Measurements from ENCODE around the gene FTSJ3. TPM values are rescaled to one million over a fixed set of nuclear protein-coding genes. Genes with fewer than 3 reads are reported as not detected.

The FTSJ3 gene
- total RNA-seq, 2 donors from 2014 or later = 47.0 to 55.8 TPM

DNA sequence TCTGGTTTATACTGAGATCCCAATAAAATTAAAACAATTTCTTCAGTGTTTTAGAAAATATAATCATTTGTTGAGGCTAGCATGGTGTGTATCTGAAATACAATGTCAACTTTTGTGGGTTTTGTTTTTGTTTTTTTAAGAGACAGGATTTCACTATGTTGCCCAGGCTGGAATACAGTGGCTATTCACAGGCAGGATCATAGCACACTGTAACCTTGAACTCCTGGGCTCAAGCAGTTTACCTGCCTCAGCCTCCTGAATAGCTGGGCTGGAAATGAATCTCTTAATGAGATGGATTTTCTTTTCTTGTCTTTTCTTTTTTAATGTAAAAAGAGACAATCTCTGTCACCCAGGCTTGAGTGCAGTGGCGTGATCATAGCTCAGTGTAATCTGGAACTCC is 41.3 kb downstream of the FTSJ3 start:
- no peak overlapping the region for H3K27ac Mint-ChIP-seq

DNA sequence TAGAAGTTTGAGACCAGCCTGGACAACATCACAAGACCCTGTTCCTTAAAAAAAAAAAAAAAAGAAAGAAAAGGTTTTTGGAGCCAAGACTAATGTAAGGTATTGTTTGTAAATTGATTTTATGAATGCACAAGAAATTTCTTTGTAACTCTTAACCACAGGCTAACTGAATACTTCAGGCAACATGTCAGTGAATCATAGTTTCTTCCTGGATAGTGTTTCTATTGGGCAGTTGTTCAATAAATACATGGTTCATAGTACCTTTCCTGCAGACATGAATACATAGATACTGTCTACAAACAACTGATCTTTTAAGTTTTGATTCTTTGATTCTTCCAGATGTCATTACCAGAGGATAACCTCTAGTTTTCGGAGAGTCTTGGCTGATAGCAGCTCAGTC is 41.9 kb downstream of the FTSJ3 start:
- DNase-seq (ENCODE audit: low spot score in 2 of 2) (no peak), ATAC-seq (no peak)
- Mint-ChIP-seq H3K9me3 (no peaks in the 10 kb centered on the region), H3K36me3 (no peaks in the 10 kb centered on the region), H3K27ac (no peak overlapping the region)

More for the DNA sequence above, 41.3 kb downstream of the FTSJ3 start:
- H3K9me3 Mint-ChIP-seq = no peaks in the 10 kb centered on the region
- H3K36me3 Mint-ChIP-seq = no peaks in the 10 kb centered on the region
- DNase-seq (ENCODE audit: low spot score in 2 of 2) (no peak), ATAC-seq (no peak)

DNA sequence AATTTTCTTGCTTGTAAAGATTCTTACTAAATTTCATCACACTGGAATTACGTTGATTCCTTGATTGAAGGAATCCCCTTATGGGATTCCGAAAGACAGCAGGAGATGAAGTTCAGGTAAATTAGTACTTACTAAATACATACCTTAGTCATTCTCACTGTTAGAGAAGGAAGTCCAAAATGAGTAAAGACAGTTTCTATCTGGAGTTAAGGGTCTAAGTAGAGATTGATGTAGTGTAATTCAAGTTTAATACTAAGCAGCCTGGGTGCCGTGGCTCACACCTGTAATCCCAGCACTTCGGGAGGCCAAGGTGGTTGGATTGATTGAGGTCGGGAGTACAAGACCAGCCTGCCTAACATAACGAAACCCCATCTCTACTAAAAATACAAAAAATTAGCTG is 43.9 kb downstream of the FTSJ3 start:
- ATAC-seq (peak in 1 of 2 donors; percentile 83), DNase-seq (ENCODE audit: low spot score in 2 of 2) (no peak)
- Mint-ChIP-seq H3K27ac (peak overlapping the region; percentile 27 to 91), H3K36me3 (no peaks in the 10 kb centered on the region), H3K9me3 (no peaks in the 10 kb centered on the region)

DNA sequence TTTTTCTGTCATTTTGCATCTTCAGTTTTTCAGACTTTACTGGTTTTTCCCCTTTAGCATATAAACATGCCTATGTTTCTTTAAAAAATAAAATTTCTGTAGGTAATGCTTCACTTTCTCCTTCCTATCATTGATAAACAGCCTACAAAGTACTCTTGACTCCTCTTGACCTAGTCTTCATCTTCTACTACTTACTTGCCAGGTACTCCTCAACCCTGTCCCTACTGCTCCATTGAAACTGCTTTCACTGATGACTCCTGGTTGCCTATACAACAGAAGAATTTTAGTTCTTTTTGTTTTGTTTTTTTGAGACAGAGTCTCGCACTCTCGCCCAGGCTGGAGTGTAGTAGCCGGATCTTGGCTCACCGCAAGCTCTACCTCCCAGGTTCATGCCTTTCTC is 46.5 kb downstream of the FTSJ3 start:
- no peaks in the 10 kb centered on the region for H3K9me3 Mint-ChIP-seq
- ATAC-seq = no peak
- no peak overlapping the region for H3K27ac Mint-ChIP-seq
- peaks cover 6% of the 10 kb centered on the region in 2 donors for H3K36me3 Mint-ChIP-seq
- no peak for DNase-seq (ENCODE audit: low spot score in 2 of 2)

DNA sequence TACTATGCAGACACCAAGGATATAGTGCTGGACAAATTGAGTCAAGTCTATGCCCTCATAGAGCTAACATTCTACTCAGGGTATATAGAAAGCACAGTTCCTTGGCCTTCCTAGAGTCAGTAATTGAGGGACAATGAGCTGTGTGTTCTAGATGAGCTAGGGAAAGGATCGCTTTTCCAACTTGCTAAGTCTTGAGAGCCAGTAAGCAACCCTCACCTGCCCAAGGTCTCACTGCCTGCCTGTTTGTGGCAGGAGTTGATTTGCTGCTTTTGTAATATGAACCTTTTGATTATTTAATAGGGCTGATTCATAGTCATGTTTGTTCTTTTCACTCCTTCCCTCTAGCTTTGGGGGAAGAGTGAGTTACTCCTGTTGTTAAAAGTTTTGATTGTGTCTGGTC is 47.0 kb downstream of the FTSJ3 start:
- ATAC-seq (no peak), DNase-seq (ENCODE audit: low spot score in 2 of 2) (no peak)
- no peaks in the 10 kb centered on the region for H3K9me3 Mint-ChIP-seq
- H3K27ac Mint-ChIP-seq = peak overlapping the region; percentile 13 to 47
- H3K36me3 Mint-ChIP-seq = peaks cover 6 to 8% of the 10 kb centered on the region in 2 donors

DNA sequence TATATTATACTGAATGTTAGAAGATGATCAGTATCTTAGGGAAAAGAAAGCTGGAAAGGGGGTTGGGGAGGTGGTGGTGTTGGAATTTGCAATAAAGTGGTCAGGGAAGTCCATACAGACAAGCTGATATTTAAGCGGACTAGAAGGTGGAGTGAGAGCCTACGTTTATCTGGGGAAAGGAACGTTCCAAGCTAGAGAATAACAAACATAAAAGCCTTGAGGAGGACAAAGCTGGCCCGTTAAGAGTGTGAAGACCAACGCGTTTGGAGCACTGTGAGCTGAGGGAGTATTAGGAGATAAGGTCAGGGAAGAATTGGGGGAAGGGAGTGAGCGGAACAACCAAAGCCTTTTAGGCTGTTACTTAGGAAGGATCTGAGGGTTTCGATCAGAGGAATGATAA is 52.0 kb downstream of the FTSJ3 start:
- H3K9me3 Mint-ChIP-seq = no peaks in the 10 kb centered on the region
- no peak for DNase-seq (ENCODE audit: low spot score in 2 of 2)
- H3K27ac Mint-ChIP-seq = peak overlapping the region; percentile 98 to 99
- no peak for ATAC-seq
- H3K36me3 Mint-ChIP-seq = peaks cover 33 to 40% of the 10 kb centered on the region in 2 donors

DNA sequence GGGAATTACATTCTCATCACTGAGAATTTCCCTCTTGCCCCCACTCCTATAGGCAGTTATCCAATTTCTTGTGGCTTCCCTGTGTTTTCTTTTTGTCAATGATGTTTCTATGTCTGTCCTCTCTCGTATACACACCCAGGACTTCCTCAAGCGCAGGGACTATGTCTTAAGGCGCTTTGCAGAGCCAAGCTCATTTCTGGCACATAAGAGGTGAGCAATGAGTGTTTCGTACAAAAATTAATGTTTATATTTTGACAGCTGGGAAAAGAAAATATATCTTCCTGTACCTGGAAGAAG is 52.5 kb downstream of the FTSJ3 start:
- no peak for ATAC-seq
- no peak for DNase-seq (ENCODE audit: low spot score in 2 of 2)
- H3K27ac Mint-ChIP-seq = peak overlapping the region; percentile 98 to 99
- peaks cover 33 to 40% of the 10 kb centered on the region in 2 donors for H3K36me3 Mint-ChIP-seq
- no peaks in the 10 kb centered on the region for H3K9me3 Mint-ChIP-seq

DNA sequence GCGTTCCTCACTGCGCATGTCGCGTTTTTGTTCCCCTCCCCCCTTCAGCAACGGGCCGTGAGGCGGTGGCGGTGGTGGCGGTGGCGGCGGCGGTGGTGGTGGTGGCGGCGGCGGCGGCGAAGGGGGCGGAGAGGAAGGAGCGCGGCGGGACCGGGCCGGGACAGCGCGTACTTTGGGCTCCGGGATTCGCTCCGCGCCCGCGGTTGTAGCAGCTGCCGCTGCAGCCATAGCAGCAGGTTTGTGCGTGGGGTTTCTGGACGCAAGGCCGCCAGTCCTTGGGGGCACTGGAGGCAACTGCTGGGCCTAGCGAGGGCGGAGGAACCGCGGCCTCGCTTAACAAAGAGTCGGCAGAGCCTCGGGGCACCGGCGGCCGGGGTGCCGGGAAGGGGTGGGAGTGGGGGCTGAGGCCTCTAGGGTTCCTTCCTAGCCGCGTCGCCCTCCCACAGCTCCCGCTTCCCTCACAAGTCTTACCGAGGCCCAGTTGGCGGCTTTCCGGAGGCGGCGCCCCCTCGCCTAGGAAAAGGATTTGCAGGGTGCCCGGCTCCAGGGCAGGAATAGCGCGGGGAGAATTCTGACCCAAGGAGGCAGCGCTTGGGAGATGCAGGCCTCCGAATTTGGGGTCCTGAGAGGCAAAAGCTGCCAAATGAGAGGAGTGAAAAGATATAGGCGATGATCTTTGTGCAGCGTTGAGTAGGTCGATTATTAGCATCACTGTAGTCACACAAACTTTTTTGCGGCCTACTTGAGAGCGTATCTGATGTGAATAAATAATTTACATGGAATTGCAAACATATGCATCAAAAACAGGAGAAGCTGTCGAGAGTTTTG is 53.1 kb downstream of the FTSJ3 start, which contains the start of gene DDX42:
Gene DDX42 (plus strand): TSS at position 30 of the 828 bp plus-strand sequence. CDS start 12,880 bp downstream, outside the sequence.
- H3K9me3 Mint-ChIP-seq = no peaks in the 10 kb centered on the region
- H3K27ac Mint-ChIP-seq = peak within 1 kb of the TSS; percentile 98 to 99
- ATAC-seq = peak in 1 of 2 donors; percentile 1
- DNase-seq (ENCODE audit: low spot score in 2 of 2) = no peak
- H3K36me3 Mint-ChIP-seq = peaks cover 33 to 40% of the 10 kb centered on the region in 2 donors

DNA sequence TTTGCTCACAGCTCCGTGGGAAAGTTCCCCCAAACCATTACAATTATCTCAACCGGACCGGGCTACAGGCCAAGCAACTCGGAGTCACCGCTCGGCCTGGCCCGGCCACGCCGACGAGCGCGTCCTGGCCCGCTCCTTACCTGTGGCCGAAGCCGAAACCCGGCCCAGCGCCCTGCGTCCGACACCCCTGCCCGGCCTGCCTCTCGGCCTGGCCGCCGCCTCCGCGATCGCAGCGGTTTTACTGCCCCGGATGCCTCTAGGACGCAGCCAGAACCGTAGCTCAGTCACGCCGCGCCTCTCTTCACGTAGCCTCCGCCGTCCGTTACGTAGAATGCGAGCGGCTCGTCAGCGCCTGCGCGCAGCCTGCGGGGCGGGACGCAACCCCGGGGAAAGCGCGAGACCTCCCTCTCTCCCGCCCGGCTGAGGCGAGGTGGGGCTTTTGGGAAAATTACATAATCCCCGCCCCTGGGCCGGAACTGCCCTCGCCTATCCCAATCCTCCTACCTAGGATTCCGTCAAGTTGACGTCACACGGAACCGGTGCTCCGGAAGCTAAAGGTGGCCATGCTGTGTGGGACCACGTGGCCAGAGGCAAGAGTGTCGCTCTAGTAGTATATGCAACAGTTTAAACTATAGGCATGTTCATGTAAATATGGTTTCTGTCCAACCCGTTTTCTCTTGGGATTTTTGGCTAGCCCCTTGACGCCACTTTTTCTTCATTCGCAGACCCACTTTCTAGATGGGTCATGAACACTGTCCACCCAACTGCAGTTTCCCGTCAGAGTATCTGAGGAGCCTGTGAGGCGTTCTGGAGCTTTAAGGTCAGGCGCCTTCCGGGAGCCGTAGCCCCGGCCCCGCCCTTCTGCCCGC is 54.0 kb downstream of the FTSJ3 start, which contains the start of gene CCDC47:
Gene CCDC47 (minus strand): TSS at position 326 of the 869 bp plus-strand sequence. CDS start 7,422 bp downstream, outside the sequence.
- Mint-ChIP-seq H3K36me3 (peaks cover 33 to 40% of the 10 kb centered on the region in 2 donors), H3K9me3 (no peaks in the 10 kb centered on the region), H3K27ac (peak within 1 kb of the TSS; percentile 98 to 99)
- ATAC-seq = peak; percentile 89 to 91
- DNase-seq (ENCODE audit: low spot score in 2 of 2) = peak; percentile 98 to 99

DNA sequence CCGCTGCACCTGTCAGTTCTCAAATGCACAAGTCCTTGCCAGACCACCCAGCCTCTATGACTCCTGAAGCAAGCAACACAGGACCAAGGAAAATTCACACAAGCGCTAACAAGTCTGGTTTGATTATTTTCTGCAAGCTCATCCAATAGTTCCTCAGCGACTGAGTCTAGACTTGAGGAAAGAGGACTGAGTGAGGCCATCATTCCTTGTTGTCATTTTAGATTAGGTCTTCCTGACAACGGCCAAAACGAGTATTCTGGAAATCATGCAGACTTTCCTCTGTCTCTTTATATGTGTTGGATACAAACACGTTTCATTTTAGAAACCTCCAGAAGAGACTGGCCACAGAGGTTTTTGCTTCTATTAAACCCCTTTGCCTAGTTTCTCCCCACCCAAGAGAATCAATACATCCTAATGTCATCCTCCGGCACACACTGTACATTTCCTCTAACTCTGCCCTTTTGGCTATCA is 54.6 kb downstream of the FTSJ3 start:
- Mint-ChIP-seq H3K27ac (peak overlapping the region; percentile 98 to 99), H3K36me3 (peaks cover 33 to 40% of the 10 kb centered on the region in 2 donors), H3K9me3 (no peaks in the 10 kb centered on the region)
- no peak for DNase-seq (ENCODE audit: low spot score in 2 of 2)
- ATAC-seq = no peak

Other genes with a start within 250 kb of the FTSJ3 start
- gene TACO1, start 226.8 kb downstream of the FTSJ3 start, total RNA-seq = 10 to 100 TPM; 10.1 to 27.3 TPM
- gene MAP3K3, start 205.2 kb downstream of the FTSJ3 start, total RNA-seq = 10 to 100 TPM; 28.3 to 54.2 TPM
- gene LIMD2, start 127.5 kb downstream of the FTSJ3 start, total RNA-seq = 100 to 1,000 TPM in 1 of 2 donors, 10 to 100 TPM in 1; 76.7 to 166 TPM
- gene STRADA, start 85.9 kb downstream of the FTSJ3 start, total RNA-seq = 100 to 1,000 TPM in 1 of 2 donors, 10 to 100 TPM in 1; 68.3 to 112 TPM
- 10 to 100 TPM; 53.8 to 75.7 TPM for gene CCDC47, start 54.1 kb downstream of the FTSJ3 start, total RNA-seq
- 100 to 1,000 TPM; 126 to 130 TPM for gene DDX42, start 53.5 kb downstream of the FTSJ3 start, total RNA-seq
- gene PSMC5, start 232 bp downstream of the FTSJ3 start, total RNA-seq = 100 to 1,000 TPM; 129 to 137 TPM
- gene SMARCD2, start 15.0 kb upstream of the FTSJ3 start, total RNA-seq = 100 to 1,000 TPM in 1 of 2 donors, 10 to 100 TPM in 1; 90.3 to 113 TPM
- gene CSH2, start 46.0 kb upstream of the FTSJ3 start, total RNA-seq = 1 to 10 TPM; 2.2 to 2.4 TPM
- not detected for gene GH2, start 54.3 kb upstream of the FTSJ3 start, total RNA-seq
- 1 to 10 TPM; 8.3 to 8.9 TPM for gene CSH1, start 68.9 kb upstream of the FTSJ3 start, total RNA-seq
- gene CSHL1, start 83.6 kb upstream of the FTSJ3 start, total RNA-seq = under 1 TPM in 1 of 2 donors, not detected in 1; 0.31 TPM
- gene GH1, start 91.2 kb upstream of the FTSJ3 start, total RNA-seq = 1 to 10 TPM in 1 of 2 donors, not detected in 1; 1.0 TPM
- 10 to 100 TPM; 28.7 to 52.6 TPM for gene CD79B, start 104.7 kb upstream of the FTSJ3 start, total RNA-seq
- gene SCN4A, start 145.3 kb upstream of the FTSJ3 start, total RNA-seq = under 1 TPM in 1 of 2 donors, not detected in 1; 0.10 TPM
- gene PRR29, start 170.7 kb upstream of the FTSJ3 start, total RNA-seq = 1 to 10 TPM in 1 of 2 donors, under 1 TPM in 1; 0.86 to 1.8 TPM
- gene ICAM2, start 193.0 kb upstream of the FTSJ3 start, total RNA-seq = 10 to 100 TPM; 21.9 to 45.2 TPM